SK-N-SH treated with all-trans-retinoic acid at 6 μM for 48 hours (cell line): ENCODE measurements around the gene ZNF493.

Experiments used
- ARNTL ChIP-seq: fragments of 450-650 bp; formaldehyde crosslinking; IDR thresholded peaks from 2 replicates; pipeline ENCODE4 v1.5.0; 2020; ENCODE audit warnings: low read depth, mild to moderate bottlenecking, moderate library complexity, borderline replicate concordance
- CREB5 ChIP-seq: fragments of 250-450 bp; sonication (Bioruptor Pico); IDR thresholded peaks from 2 replicates; pipeline ENCODE4 v1.5.1; 2020; ENCODE audit warnings: low read depth, mild to moderate bottlenecking, moderate library complexity
- RARB ChIP-seq: fragments of 250-450 bp; sonication (Bioruptor Pico); IDR thresholded peaks from 2 replicates; pipeline ENCODE4 v1.8.0; 2021; ENCODE audit warnings: mild to moderate bottlenecking, moderate library complexity
- ZFP30 ChIP-seq: fragments of 450-650 bp; formaldehyde crosslinking; IDR thresholded peaks from 2 replicates; pipeline ENCODE4 v1.5.0; 2022; ENCODE audit warnings: mild to moderate bottlenecking, moderate library complexity

GRCh38 chr19:21474671-21475181 lies 77.8 kb downstream of the ZNF493 start:
- TF ChIP-seq CREB5 (CRISPR knock-in tag) (no peak), RARB (CRISPR knock-in tag) (no peak), ARNTL (no peak), ZFP30 (CRISPR knock-in tag) (no peak)
